Sigmoid colon (tissue), 7 donors: ENCODE data around the gene SPARC. TPM values are rescaled to one million over a fixed set of nuclear protein-coding genes. Genes with fewer than 3 reads are reported as not detected.
"Not testable (repeated sequence)": the region's sequence is repeated elsewhere in the genome, so short reads cannot be mapped to it uniquely, and the experiment has no call there.

Experiments used
- DNase-seq: peaks from one replicate; pipeline ENCODE4 v3.0.0-alpha.2; 2019
- H3K27ac ChIP-seq, 4 donors: fragments of 200-600 bp; sonication (generic); one replicate each; pipeline ENCODE4 v1.5.1; 2016 to 2019; ENCODE audit warnings: mild to moderate bottlenecking in 1 of 4
- H3K27me3 ChIP-seq, 3 donors: fragments of 200-600 bp; sonication (generic); one replicate each; pipeline ENCODE4 v1.5.1; 2019; ENCODE audit warnings: mild to moderate bottlenecking in 1 of 3
- H3K36me3 ChIP-seq, 4 donors: fragments of 200-600 bp; sonication (generic); one replicate each; pipeline ENCODE4 v1.5.1; 2016 to 2019
- H3K4me1 ChIP-seq, 4 donors: fragments of 200-600 bp; sonication (generic); one replicate each; pipeline ENCODE4 v1.5.1; 2017 to 2019
- H3K4me3 ChIP-seq, 4 donors: fragments of 200-600 bp; sonication (generic); one replicate each; pipeline ENCODE4 v1.5.1; 2017 to 2019; ENCODE audit warnings: mild to moderate bottlenecking in 2 of 4, moderate library complexity in 1 of 4
- H3K9me3 ChIP-seq, 4 donors: fragments of 200-600 bp in 3 of 4; sonication (generic) in 3 of 4; one replicate each; pipeline versions ENCODE4 v1.5.1 to v1.6.1; 2013 to 2019
- EP300 ChIP-seq, 4 donors: sonication (generic); formaldehyde crosslinking; IDR thresholded peaks; one replicate each; pipeline ENCODE4 v1.6.1; 2017; ENCODE audit warnings: antibody characterized with exemption in 4 of 4
- POLR2A ChIP-seq, 2 donors: fragments of 450-650 bp; IDR thresholded peaks; one replicate each; pipeline ENCODE4 v1.6.1; 2016; ENCODE audit warnings: antibody characterized with exemption in 2 of 2, mild to moderate bottlenecking in 2 of 2, moderate library complexity in 2 of 2
- POLR2AphosphoS5 ChIP-seq, 4 donors: sonication (generic); formaldehyde crosslinking; IDR thresholded peaks; one replicate each; pipeline ENCODE4 v1.6.1; 2017; ENCODE audit warnings: antibody characterized with exemption in 4 of 4
- WGBS, 2 donors: extraction: QIAGEN DNeasy Blood & Tissue Kit; methylation state at CpG; one replicate each; pipeline ENCODE4 v1.1.7; 2013; 5-methylcytosine and 5-hydroxymethylcytosine counted together
- intact Hi-C: fragments of 100-400 bp; cut with DNase I; formaldehyde crosslinking; loops from one replicate; pipeline ENCODE4 v1.15.1; 2023
- polyA plus RNA-seq, 3 donors: library from polyadenylated mRNA; stranded (reverse); fragments of 200-250 nt; gene quantifications; one replicate each; pipeline ENCODE4 v1.2.3, GENCODE V29; 2013
- total RNA-seq, 4 donors: library from RNA; depleted of rRNA; stranded (reverse); fragments of >200 nt; gene quantifications; one replicate each; pipeline ENCODE4 v1.1.0, GENCODE V29; 2016
- TF ChIP-seq, protein P1 (sequence below), 4 experiments: fragments of 450-650 bp in 3 of 4; fragments of 200-600 bp in 1 of 4; IDR thresholded peaks; one replicate each; pipeline ENCODE4 v1.5.1; 2016 to 2019; ENCODE audit warnings: antibody characterized with exemption in 4 of 4, mild to moderate bottlenecking in 3 of 4, moderate library complexity in 2 of 4
- donor health status: healthy with polysubstance abuse.
- donor health status: Bipolar disorder and iron deficiency.
- donor health status: healthy.

The SPARC gene
- total and polyA plus RNA-seq, 7 donors: 47.6 to 821 (median 272) TPM

GRCh38 chr5:151683986-151684588, 2.6 kb downstream of the SPARC start:
- H3K9me3 ChIP-seq: no peaks in the 10 kb centered on the region
- intact Hi-C loops: no loop called here
- 78 to 86% methylated on average over 2 of the region's 2 CpGs for WGBS, 2 donors
- peaks cover 0 to 75% (median 67%) of the 10 kb centered on the region in 4 donors for H3K4me1 ChIP-seq
- DNase-seq: no peak
- peak overlapping the region in 3 of 4 donors; percentile 58 to 69 (median 68) for H3K4me3 ChIP-seq
- H3K36me3 ChIP-seq: no peaks in the 10 kb centered on the region
- TF ChIP-seq EP300 (IDR thresholded peaks at IDR 0.05): no peak
- TF ChIP-seq, protein P1, sequence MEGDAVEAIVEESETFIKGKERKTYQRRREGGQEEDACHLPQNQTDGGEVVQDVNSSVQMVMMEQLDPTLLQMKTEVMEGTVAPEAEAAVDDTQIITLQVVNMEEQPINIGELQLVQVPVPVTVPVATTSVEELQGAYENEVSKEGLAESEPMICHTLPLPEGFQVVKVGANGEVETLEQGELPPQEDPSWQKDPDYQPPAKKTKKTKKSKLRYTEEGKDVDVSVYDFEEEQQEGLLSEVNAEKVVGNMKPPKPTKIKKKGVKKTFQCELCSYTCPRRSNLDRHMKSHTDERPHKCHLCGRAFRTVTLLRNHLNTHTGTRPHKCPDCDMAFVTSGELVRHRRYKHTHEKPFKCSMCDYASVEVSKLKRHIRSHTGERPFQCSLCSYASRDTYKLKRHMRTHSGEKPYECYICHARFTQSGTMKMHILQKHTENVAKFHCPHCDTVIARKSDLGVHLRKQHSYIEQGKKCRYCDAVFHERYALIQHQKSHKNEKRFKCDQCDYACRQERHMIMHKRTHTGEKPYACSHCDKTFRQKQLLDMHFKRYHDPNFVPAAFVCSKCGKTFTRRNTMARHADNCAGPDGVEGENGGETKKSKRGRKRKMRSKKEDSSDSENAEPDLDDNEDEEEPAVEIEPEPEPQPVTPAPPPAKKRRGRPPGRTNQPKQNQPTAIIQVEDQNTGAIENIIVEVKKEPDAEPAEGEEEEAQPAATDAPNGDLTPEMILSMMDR (IDR thresholded peaks at IDR 0.05): no peak
- TF ChIP-seq POLR2AphosphoS5 (IDR thresholded peaks at IDR 0.05): no peak
- TF ChIP-seq POLR2A (IDR thresholded peaks at IDR 0.05): no peak
- H3K27ac ChIP-seq: peak overlapping the region; percentile 87 to 95 (median 90)
- H3K27me3 ChIP-seq: no peaks in the 10 kb centered on the region

- WGBS, 2 donors: 77 to 79% methylated on average over 5 of the region's 5 CpGs
- Histone ChIP-seq H3K4me3 (peak overlapping the region in 1 of 4 donors; percentile 69), H3K4me1 (peaks cover 0 to 82% (median 72%) of the 10 kb centered on the region in 4 donors), H3K27ac (peak overlapping the region; percentile 87 to 95 (median 90)), H3K36me3 (no peaks in the 10 kb centered on the region), H3K9me3 (no peaks in the 10 kb centered on the region), H3K27me3 (no peaks in the 10 kb centered on the region)
- no peak for DNase-seq
- intact Hi-C loops: no loop called here
- TF ChIP-seq POLR2AphosphoS5 (IDR thresholded peaks at IDR 0.05) (no peak), POLR2A (IDR thresholded peaks at IDR 0.05) (no peak), EP300 (IDR thresholded peaks at IDR 0.05) (no peak)
- TF ChIP-seq, protein P1 (IDR thresholded peaks at IDR 0.05): no peak
These were observed 3.3 kb downstream of the SPARC start for GRCh38 chr5:151683444-151683843.

DNA sequence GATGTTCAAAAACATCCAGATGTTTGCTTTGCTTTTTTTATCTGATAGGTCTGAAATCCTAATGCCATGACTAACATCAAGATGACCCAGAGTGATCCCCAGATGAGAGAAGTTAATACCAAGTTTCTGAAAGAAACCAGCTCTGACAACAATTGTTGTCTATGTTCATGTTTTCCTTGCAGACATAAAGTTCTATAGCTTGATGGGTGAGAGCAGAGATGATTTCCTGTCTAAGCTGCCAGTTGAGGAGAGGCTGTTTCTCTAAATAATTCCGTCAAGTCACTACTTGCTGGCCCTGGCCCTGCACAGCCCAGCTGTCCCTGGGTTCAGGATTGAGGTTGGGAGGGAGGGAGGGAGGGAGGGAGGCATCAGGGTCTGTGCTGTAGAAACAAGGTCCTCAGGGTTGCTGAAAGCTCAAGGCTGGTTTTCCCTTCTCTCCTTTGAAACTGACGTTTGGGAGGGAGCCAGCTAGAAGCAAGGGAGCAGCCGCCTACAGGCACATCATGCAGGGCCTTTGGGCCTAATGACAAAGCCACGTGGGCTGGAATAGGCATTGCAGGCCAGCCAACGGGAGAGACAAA, 3.9 kb downstream of the SPARC start:
- intact Hi-C loops: no loop called here

DNA sequence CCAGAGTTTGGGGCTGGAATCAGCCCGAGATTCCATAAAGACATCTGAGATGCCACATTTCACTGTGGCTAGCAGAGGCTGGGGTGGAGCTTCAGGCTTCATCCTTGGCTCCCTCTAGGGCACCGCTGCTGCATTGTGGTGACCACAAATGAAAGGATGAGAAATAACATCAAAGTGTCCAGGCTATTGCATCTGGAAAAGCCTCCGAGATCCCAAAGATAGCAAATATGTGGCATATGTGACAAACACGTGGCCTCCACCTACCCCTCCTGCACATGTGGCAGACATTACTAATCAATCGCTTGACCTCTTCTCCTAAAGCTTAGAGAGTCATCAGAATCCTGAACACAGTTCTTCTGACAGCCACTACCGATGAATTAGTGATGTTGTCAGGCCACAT, 4.5 kb downstream of the SPARC start:
- no peaks in the 10 kb centered on the region for H3K9me3 ChIP-seq
- peak overlapping the region; percentile 87 to 95 (median 90) for H3K27ac ChIP-seq
- peaks cover 0 to 89% (median 80%) of the 10 kb centered on the region in 4 donors for H3K4me1 ChIP-seq
- H3K4me3 ChIP-seq: peak overlapping the region in 1 of 4 donors; percentile 69
- H3K27me3 ChIP-seq: no peaks in the 10 kb centered on the region
- WGBS, 2 donors: 77 to 81% methylated on average over 6 of the region's 6 CpGs
- TF ChIP-seq EP300 (IDR thresholded peaks at IDR 0.05): no peak
- DNase-seq: no peak
- H3K36me3 ChIP-seq: no peaks in the 10 kb centered on the region
- intact Hi-C loops: no loop called here

More for the DNA sequence above, 3.9 kb downstream of the SPARC start:
- no peaks in the 10 kb centered on the region for H3K36me3 ChIP-seq
- peaks cover 0 to 88% (median 78%) of the 10 kb centered on the region in 4 donors for H3K4me1 ChIP-seq
- H3K9me3 ChIP-seq: no peaks in the 10 kb centered on the region
- TF ChIP-seq EP300 (IDR thresholded peaks at IDR 0.05) (no peak), POLR2A (IDR thresholded peaks at IDR 0.05) (no peak), POLR2AphosphoS5 (IDR thresholded peaks at IDR 0.05) (no peak)
- TF ChIP-seq, protein P1 (IDR thresholded peaks at IDR 0.05): peak in 1 of 4 experiments; percentile 12
- H3K27me3 ChIP-seq: no peaks in the 10 kb centered on the region
- DNase-seq: no peak
- WGBS, 2 donors: 57 to 66% methylated on average over 5 of the region's 5 CpGs
- H3K27ac ChIP-seq: peak overlapping the region; percentile 87 to 95 (median 90)
- H3K4me3 ChIP-seq: peak overlapping the region in 1 of 4 donors; percentile 69

- WGBS, 2 donors: 76 to 81% methylated on average over 5 of the region's 5 CpGs
- intact Hi-C loops: no loop called here
- Histone ChIP-seq H3K27ac (peak overlapping the region; percentile 87 to 95 (median 90)), H3K4me3 (no peak overlapping the region), H3K36me3 (no peaks in the 10 kb centered on the region), H3K4me1 (peaks cover 0 to 97% (median 88%) of the 10 kb centered on the region in 4 donors), H3K9me3 (no peaks in the 10 kb centered on the region), H3K27me3 (no peaks in the 10 kb centered on the region)
- TF ChIP-seq POLR2A (IDR thresholded peaks at IDR 0.05) (no peak), POLR2AphosphoS5 (IDR thresholded peaks at IDR 0.05) (peak in 2 of 4 donors; percentile 28 to 66)
- DNase-seq: peak; percentile 70
These were observed 5.7 kb downstream of the SPARC start for GRCh38 chr5:151680944-151681427.

- peak; percentile 33 for DNase-seq
- WGBS, 2 donors: 82 to 87% methylated on average over 7 of the region's 7 CpGs
- Histone ChIP-seq H3K27ac (peak overlapping the region; percentile 87 to 95 (median 90)), H3K4me1 (peaks cover 0 to 100% (median 92%) of the 10 kb centered on the region in 4 donors)
- H3K36me3 ChIP-seq, H3K27me3 ChIP-seq, H3K4me3 ChIP-seq, H3K9me3 ChIP-seq, intact Hi-C loops: not testable (repeated sequence)
These were observed 6.6 kb downstream of the SPARC start for GRCh38 chr5:151680156-151680505.
